ENCODE measurements around the gene HOXA9.

DNA sequence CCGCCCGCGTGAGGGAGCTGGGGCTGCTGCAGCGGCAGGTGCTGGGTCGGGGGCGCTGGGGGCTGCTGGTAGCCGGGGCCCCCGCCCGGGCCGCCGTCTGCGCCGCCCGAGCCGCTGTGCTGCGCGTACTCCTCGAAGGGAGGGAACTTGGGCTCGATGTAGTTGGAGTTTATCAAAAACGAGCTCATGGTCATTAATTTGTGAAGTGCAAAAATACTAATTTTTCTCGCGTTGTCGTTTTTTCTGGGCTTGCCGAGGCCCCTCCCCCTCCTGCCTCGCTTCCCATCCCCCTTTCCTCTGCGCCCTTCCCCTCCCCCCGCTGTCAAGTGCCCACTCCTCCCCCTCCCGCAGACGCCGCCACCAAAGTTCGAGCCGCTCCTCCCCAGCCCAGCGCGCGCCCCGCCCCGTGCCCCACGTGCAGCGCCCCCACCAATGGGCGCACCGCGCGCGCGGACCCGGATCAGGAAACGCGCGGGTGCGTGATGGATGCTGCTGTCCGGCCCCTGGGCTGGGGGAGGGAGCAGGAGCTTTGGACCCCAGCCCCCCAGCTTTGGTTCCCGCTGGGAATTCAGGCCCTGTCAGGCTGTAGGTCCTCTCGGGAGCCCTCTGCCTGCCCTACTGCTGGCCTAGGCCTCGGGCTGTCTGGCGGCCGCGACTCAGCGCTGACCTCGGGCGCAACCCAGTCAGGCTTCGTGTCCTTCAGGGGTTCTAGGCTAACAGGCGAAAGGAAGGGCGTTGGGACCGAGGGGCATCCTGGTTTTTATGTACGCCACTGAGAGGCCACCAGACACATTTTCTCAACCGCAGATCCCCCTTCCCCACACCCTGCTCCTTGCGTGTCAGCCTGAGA is 34.6 kb downstream of the HOXA9 start, which contains the start of gene HOXA4:
- TF ChIP-seq, protein P1, sequence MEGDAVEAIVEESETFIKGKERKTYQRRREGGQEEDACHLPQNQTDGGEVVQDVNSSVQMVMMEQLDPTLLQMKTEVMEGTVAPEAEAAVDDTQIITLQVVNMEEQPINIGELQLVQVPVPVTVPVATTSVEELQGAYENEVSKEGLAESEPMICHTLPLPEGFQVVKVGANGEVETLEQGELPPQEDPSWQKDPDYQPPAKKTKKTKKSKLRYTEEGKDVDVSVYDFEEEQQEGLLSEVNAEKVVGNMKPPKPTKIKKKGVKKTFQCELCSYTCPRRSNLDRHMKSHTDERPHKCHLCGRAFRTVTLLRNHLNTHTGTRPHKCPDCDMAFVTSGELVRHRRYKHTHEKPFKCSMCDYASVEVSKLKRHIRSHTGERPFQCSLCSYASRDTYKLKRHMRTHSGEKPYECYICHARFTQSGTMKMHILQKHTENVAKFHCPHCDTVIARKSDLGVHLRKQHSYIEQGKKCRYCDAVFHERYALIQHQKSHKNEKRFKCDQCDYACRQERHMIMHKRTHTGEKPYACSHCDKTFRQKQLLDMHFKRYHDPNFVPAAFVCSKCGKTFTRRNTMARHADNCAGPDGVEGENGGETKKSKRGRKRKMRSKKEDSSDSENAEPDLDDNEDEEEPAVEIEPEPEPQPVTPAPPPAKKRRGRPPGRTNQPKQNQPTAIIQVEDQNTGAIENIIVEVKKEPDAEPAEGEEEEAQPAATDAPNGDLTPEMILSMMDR (IDR thresholded peaks at IDR 0.05), result no peak
- TF ChIP-seq POLR2A (IDR thresholded peaks at IDR 0.05) (peak; percentile 81), POLR2AphosphoS5 (IDR thresholded peaks at IDR 0.05) (peak; percentile 89 to 95 (median 92))

Measured in transverse colon (tissue), 4 donors.